Aorta (tissue), 5 donors: ENCODE measurements around the gene KRTAP9-8. TPM values are rescaled to one million over a fixed set of nuclear protein-coding genes. Genes with fewer than 3 reads are reported as not detected.
"Not testable (repeated sequence)": the region's sequence is repeated elsewhere in the genome, so short reads cannot be mapped to it uniquely, and the experiment has no call there.

Experiments used
- ATAC-seq: fragments of 200-7000 bp; cut with Tn5 transposase; one replicate; pipeline ENCODE4 v1.9.1; 2022; ENCODE audit warnings: moderate library complexity; ENCODE audit not compliant: low FRiP score
- DNase-seq, 2 donors: peaks; one replicate each; pipeline ENCODE4 v3.0.0-alpha.2; 2020
- H3K27ac ChIP-seq, 2 donors: one replicate each; pipeline ENCODE4 v1.5.1; 2013; ENCODE audit warnings: low read length in 2 of 2, mild to moderate bottlenecking in 2 of 2, moderate library complexity in 2 of 2, control low read depth in 1 of 2, inconsistent platforms in 1 of 2, low read depth in 1 of 2
- H3K27me3 ChIP-seq, 2 donors: one replicate each; pipeline ENCODE4 v1.6.1; 2013; ENCODE audit warnings: control low read depth in 1 of 2, low read length in 1 of 2, mild to moderate bottlenecking in 1 of 2, moderate library complexity in 1 of 2; ENCODE audit not compliant: insufficient read depth in 2 of 2, control insufficient read depth in 1 of 2
- H3K36me3 ChIP-seq, 2 donors: one replicate each; pipeline ENCODE4 v1.6.1; 2013; ENCODE audit warnings: control low read depth in 1 of 2, low read length in 1 of 2, mild to moderate bottlenecking in 1 of 2; ENCODE audit not compliant: insufficient read depth in 2 of 2, control insufficient read depth in 1 of 2
- H3K4me1 ChIP-seq, 2 donors: one replicate each; pipeline ENCODE4 v1.6.1; 2013; ENCODE audit warnings: low read length in 2 of 2, control low read depth in 1 of 2, mild to moderate bottlenecking in 1 of 2, moderate library complexity in 1 of 2; ENCODE audit not compliant: insufficient read depth in 2 of 2, control insufficient read depth in 1 of 2
- H3K4me3 ChIP-seq, 2 donors: one replicate each; pipeline ENCODE4 v1.5.1; 2013; ENCODE audit warnings: low read length in 2 of 2, control low read depth in 1 of 2, mild to moderate bottlenecking in 1 of 2
- H3K9me3 ChIP-seq: one replicate; pipeline ENCODE4 v1.6.1; 2013; ENCODE audit warnings: mild to moderate bottlenecking, low read length; ENCODE audit not compliant: control insufficient read depth
- WGBS, 2 donors: extraction: QIAGEN DNeasy Blood & Tissue Kit; methylation state at CpG; one replicate each; pipeline ENCODE4 v1.1.7; 2013; 5-methylcytosine and 5-hydroxymethylcytosine counted together
- intact Hi-C, 2 donors: fragments of 100-400 bp; cut with DNase I; formaldehyde crosslinking; loops; one replicate each; pipeline versions ENCODE4 v1.14.2 to v1.15.0; 2022
- polyA plus RNA-seq, 2 donors: library from polyadenylated mRNA; stranded (reverse); fragments of 200-250 nt; gene quantifications; one replicate each; pipeline ENCODE4 v1.2.3, GENCODE V29; 2013
- total RNA-seq, 2 donors: library from RNA; stranded (reverse); fragmentation: NEBNext Ultra II Directional; extraction: Animal tissue kit (Norgen Biotek cat#: 25700); gene quantifications; one replicate each; pipeline ENCODE4 v1.2.1, GENCODE V29; 2021
- donor health status: healthy with polysubstance abuse.
- donor health status: Bipolar disorder and iron deficiency.
- donor health status: DM: no; HTN: no; CAD: no.
- donor health status: DM: no; HTN: no; CAD: no.
- donor health status: DM: yes; HTN: yes; CAD: no.

The KRTAP9-8 gene
- total and polyA plus RNA-seq, 4 donors = not detected

- ATAC-seq (no peak), DNase-seq (no peak)
- Histone ChIP-seq H3K27me3 (no peaks in the 10 kb centered on the region), H3K36me3 (no peaks in the 10 kb centered on the region), H3K9me3 (no peaks in the 10 kb centered on the region), H3K4me3 (no peak overlapping the region), H3K4me1 (no peaks in the 10 kb centered on the region), H3K27ac (no peak overlapping the region)
- intact Hi-C loops = no loop called here
- WGBS, 2 donors = 32 to 40% methylated on average over 2 of the region's 2 CpGs
Observed at GRCh38 chr17:41223821-41224220, 14.0 kb upstream of the KRTAP9-8 start.

DNA sequence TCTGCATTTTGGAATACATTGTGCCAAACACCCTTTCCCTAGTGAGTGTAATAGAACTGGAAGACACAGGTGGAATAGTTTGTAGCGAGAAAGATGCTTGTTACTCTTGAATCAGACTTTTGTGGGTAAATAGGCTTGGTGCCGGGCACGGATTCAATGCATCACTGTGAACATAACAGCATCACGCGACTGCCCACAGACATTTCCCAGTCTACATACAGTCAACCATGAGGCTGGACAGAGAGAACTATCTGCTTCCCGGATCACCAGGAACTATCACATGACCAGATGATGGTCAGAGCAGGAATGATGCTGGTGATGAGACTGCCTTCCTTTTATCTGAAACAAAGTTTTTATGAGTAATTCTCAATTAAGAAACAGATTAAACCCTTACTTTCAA is 11.7 kb upstream of the KRTAP9-8 start:
- no peak for DNase-seq
- Histone ChIP-seq H3K9me3 (no peaks in the 10 kb centered on the region), H3K4me1 (no peaks in the 10 kb centered on the region), H3K27me3 (no peaks in the 10 kb centered on the region), H3K36me3 (no peaks in the 10 kb centered on the region), H3K4me3 (no peak overlapping the region), H3K27ac (no peak overlapping the region)
- ATAC-seq = no peak
- intact Hi-C loops = no loop called here
- 93% methylated on average over 6 of the region's 6 CpGs for WGBS, 2 donors

- 60 to 64% methylated on average over 2 to 4 of the region's 4 CpGs for WGBS, 2 donors
- H3K9me3 ChIP-seq, H3K27me3 ChIP-seq, H3K27ac ChIP-seq, H3K36me3 ChIP-seq, H3K4me3 ChIP-seq, H3K4me1 ChIP-seq, ATAC-seq, intact Hi-C loops, DNase-seq: not testable (repeated sequence)
Observed at GRCh38 chr17:41226598-41227095, 11.2 kb upstream of the KRTAP9-8 start, which contains the start of gene KRTAP9-2. KRTAP9-2 (plus strand) TSS chr17:41226648; CDS start chr17:41226655, 7 bp downstream.

- no peaks in the 10 kb centered on the region for H3K4me1 ChIP-seq
- no peak overlapping the region for H3K27ac ChIP-seq
- no peak for ATAC-seq
- H3K36me3 ChIP-seq = no peaks in the 10 kb centered on the region
- H3K27me3 ChIP-seq = no peaks in the 10 kb centered on the region
- intact Hi-C loops = no loop called here
- no peak overlapping the region for H3K4me3 ChIP-seq
- no peak for DNase-seq
- H3K9me3 ChIP-seq = no peaks in the 10 kb centered on the region
Observed at GRCh38 chr17:41230094-41230493, 7.7 kb upstream of the KRTAP9-8 start.

GRCh38 chr17:41231731-41232130 is 6.1 kb upstream of the KRTAP9-8 start:
- no peak overlapping the region for H3K4me3 ChIP-seq
- intact Hi-C loops = no loop called here
- ATAC-seq = no peak
- WGBS, 2 donors = 79 to 82% methylated on average over 6 of the region's 6 CpGs
- no peaks in the 10 kb centered on the region for H3K4me1 ChIP-seq
- no peaks in the 10 kb centered on the region for H3K36me3 ChIP-seq
- no peaks in the 10 kb centered on the region for H3K27me3 ChIP-seq
- no peak for DNase-seq
- no peak overlapping the region for H3K27ac ChIP-seq
- H3K9me3 ChIP-seq = no peaks in the 10 kb centered on the region

GRCh38 chr17:41232399-41233105 is 5.2 kb upstream of the KRTAP9-8 start, which contains the start of gene KRTAP9-3:
KRTAP9-3 (plus strand) TSS chr17:41232449; CDS start chr17:41232502, 53 bp downstream.
- intact Hi-C loops, DNase-seq, H3K4me3 ChIP-seq, H3K9me3 ChIP-seq, ATAC-seq, H3K36me3 ChIP-seq, H3K4me1 ChIP-seq, H3K27me3 ChIP-seq, H3K27ac ChIP-seq: not testable (repeated sequence)
- WGBS, 2 donors = 76 to 79% methylated on average over 1 of the region's 1 CpG

GRCh38 chr17:41237116-41237515 is 683 bp upstream of the KRTAP9-8 start:
- H3K9me3 ChIP-seq, H3K27ac ChIP-seq, ATAC-seq, DNase-seq, H3K27me3 ChIP-seq, H3K4me3 ChIP-seq, intact Hi-C loops, H3K4me1 ChIP-seq, H3K36me3 ChIP-seq: not testable (repeated sequence)
- WGBS, 2 donors = 47 to 53% methylated on average over 4 of the region's 4 CpGs

- H3K4me1 ChIP-seq, H3K4me3 ChIP-seq, DNase-seq, intact Hi-C loops, H3K27ac ChIP-seq, ATAC-seq, H3K27me3 ChIP-seq, H3K36me3 ChIP-seq, H3K9me3 ChIP-seq: not testable (repeated sequence)
- WGBS, 2 donors = 45 to 63% methylated on average over 2 of the region's 2 CpGs
Observed at GRCh38 chr17:41246995-41247787, 9.4 kb downstream of the KRTAP9-8 start.
